Osteoblast (primary cell): ENCODE data around the gene ZC3H12C. TPM values are rescaled to one million over a fixed set of nuclear protein-coding genes. Genes with fewer than 3 reads are reported as not detected.
A peak's percentile ranks its signal among the peaks of the same experiment; 100 is the strongest.

Source experiments
- DNase-seq: peaks from one replicate; pipeline ENCODE4 v3.0.0; 2011; ENCODE audit warnings: low spot score, mixed read lengths; ENCODE audit not compliant: insufficient read length; ENCODE audit errors: missing footprints
- H2AFZ ChIP-seq: 2 replicates; pipeline ENCODE4 v1.6.0; 2011; ENCODE audit warnings: mild to moderate bottlenecking, low read length
- H3K27ac ChIP-seq: 2 replicates; pipeline ENCODE4 v1.5.1; 2011; ENCODE audit warnings: mild to moderate bottlenecking, low read depth, low read length, moderate library complexity
- H3K27me3 ChIP-seq: 2 replicates; pipeline ENCODE4 v1.6.0; 2012; ENCODE audit warnings: mild to moderate bottlenecking, control low read depth, inconsistent platforms, low read length, moderate library complexity; ENCODE audit not compliant: insufficient read depth
- H3K36me3 ChIP-seq: 2 replicates; pipeline ENCODE4 v1.5.1; 2011; ENCODE audit warnings: mild to moderate bottlenecking, low read length, control low read depth, moderate library complexity; ENCODE audit not compliant: insufficient read depth
- H3K4me1 ChIP-seq: 2 replicates; pipeline ENCODE4 v1.5.1; 2011; ENCODE audit warnings: mild to moderate bottlenecking, low read length, control low read depth, moderate library complexity; ENCODE audit not compliant: insufficient read depth
- H3K4me2 ChIP-seq: 2 replicates; pipeline ENCODE4 v1.6.0; 2011; ENCODE audit warnings: mild to moderate bottlenecking, low read length; ENCODE audit not compliant: insufficient read depth
- H3K4me3 ChIP-seq: fragments of 200-600 bp; sonication (generic); 3 replicates; pipeline ENCODE4 v1.5.1; 2012; ENCODE audit warnings: mild to moderate bottlenecking, low read length, inconsistent platforms; ENCODE audit not compliant: insufficient read depth
- H3K79me2 ChIP-seq: 2 replicates; pipeline ENCODE4 v1.6.0; 2012; ENCODE audit warnings: mild to moderate bottlenecking, low read length, control low read depth, inconsistent platforms; ENCODE audit not compliant: insufficient read depth
- H3K9me3 ChIP-seq: 2 replicates; pipeline ENCODE4 v1.5.1; 2011; ENCODE audit warnings: low read depth, low read length, control low read depth
- H4K20me1 ChIP-seq: 2 replicates; pipeline ENCODE4 v1.6.0; 2012; ENCODE audit warnings: mild to moderate bottlenecking, low read length, control low read depth; ENCODE audit not compliant: insufficient read depth
- CTCF ChIP-seq: IDR thresholded peaks from 2 replicates; pipeline ENCODE4 v1.5.1; 2011; ENCODE audit warnings: mild to moderate bottlenecking, low read depth, low read length, moderate library complexity; ENCODE audit errors: extremely low read depth
- total RNA-seq: library from RNA; depleted of rRNA; stranded (reverse); fragments of >200 nt; gene quantifications from 2 replicates; pipeline ENCODE4 v1.2.3, GENCODE V29; 2012

Gene ZC3H12C
- total RNA-seq, 1 donor, result 10.5 TPM

GRCh38 chr11:110158317-110159200 lies 65.4 kb downstream of the ZC3H12C start:
- Histone ChIP-seq H2AFZ (no peak overlapping the region), H3K9me3 (no peaks in the 10 kb centered on the region), H4K20me1 (no peaks in the 10 kb centered on the region), H3K4me1 (no peaks in the 10 kb centered on the region), H3K79me2 (no peaks in the 10 kb centered on the region), H3K4me3 (no peak overlapping the region), H3K36me3 (no peaks in the 10 kb centered on the region), H3K27ac (no peak overlapping the region), H3K27me3 (no peaks in the 10 kb centered on the region), H3K4me2 (no peak overlapping the region)
- no peak for DNase-seq
- no peak for TF ChIP-seq CTCF

DNA sequence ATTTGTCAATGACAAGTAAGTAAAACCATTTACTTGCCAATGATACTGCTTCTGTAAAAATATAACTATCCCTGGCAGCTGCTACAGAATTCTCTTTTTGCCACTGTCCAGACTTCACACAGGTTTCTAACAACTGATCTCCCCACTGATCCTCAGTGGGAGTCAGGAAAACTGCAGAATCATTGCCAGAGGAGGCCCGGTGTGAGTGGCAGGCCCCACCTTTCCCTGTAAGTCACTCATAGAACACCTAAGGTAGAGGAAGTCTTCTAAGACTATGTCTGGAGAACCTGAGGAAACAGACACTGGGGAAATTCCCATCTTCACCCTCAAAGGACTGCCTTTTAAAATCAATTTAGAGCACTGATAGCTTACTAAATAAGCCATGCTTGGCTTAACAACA lies 66.3 kb downstream of the ZC3H12C start:
- Histone ChIP-seq H3K4me1 (no peaks in the 10 kb centered on the region), H3K79me2 (no peaks in the 10 kb centered on the region), H2AFZ (no peak overlapping the region), H3K4me2 (no peak overlapping the region), H4K20me1 (no peaks in the 10 kb centered on the region), H3K36me3 (peaks cover 4% of the 10 kb centered on the region), H3K27ac (peak overlapping the region; percentile 8), H3K4me3 (no peak overlapping the region), H3K27me3 (no peaks in the 10 kb centered on the region), H3K9me3 (no peaks in the 10 kb centered on the region)
- no peak for DNase-seq
- no peak for TF ChIP-seq CTCF

DNA sequence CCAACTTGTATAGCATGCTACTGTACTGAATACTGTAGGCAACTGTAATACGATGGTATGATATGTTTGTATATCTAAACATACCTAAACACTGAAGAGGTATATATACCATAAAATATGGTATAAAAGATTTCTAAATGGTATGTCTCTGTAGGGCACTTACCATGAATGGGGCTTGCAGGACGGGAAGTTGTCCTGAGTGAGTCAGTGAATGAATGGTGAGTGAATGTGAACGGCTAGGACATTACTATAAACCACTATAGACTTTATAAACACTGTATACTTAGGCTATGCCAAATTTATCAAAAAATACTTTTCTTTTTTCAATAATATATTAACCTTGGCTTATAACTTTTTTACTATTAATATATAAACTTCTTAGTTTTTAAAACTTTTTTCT lies 66.8 kb downstream of the ZC3H12C start:
- Histone ChIP-seq H3K36me3 (peaks cover 9% of the 10 kb centered on the region), H3K79me2 (no peaks in the 10 kb centered on the region), H2AFZ (no peak overlapping the region), H4K20me1 (no peaks in the 10 kb centered on the region), H3K4me3 (no peak overlapping the region), H3K9me3 (no peaks in the 10 kb centered on the region), H3K27ac (no peak overlapping the region), H3K4me2 (no peak overlapping the region), H3K27me3 (no peaks in the 10 kb centered on the region), H3K4me1 (no peaks in the 10 kb centered on the region)
- no peak for DNase-seq
- TF ChIP-seq CTCF, result no peak

DNA sequence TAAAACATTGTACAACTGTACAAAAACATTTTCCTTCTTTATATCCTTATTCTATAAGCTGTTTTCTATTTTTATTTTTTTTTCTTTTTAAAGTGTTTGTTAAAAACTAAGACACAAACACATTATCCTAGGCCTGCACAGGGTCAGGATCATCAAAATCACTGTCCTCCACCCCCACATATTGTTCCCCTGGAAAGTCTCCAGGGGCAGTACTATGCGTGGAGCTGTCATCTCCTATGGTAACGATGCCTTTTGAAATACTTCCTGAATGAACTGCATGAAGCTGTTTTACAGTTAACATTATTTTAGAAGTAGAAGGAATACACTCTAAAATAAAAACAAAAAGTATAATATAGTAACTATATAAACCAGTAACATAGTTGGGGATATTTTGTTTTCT lies 67.2 kb downstream of the ZC3H12C start:
- H3K4me2 ChIP-seq, result no peak overlapping the region
- no peak overlapping the region for H2AFZ ChIP-seq
- no peak for TF ChIP-seq CTCF
- H3K27ac ChIP-seq, result no peak overlapping the region
- no peak for DNase-seq
- no peaks in the 10 kb centered on the region for H4K20me1 ChIP-seq
- no peaks in the 10 kb centered on the region for H3K9me3 ChIP-seq
- no peaks in the 10 kb centered on the region for H3K4me1 ChIP-seq
- no peak overlapping the region for H3K4me3 ChIP-seq
- peaks cover 14% of the 10 kb centered on the region for H3K36me3 ChIP-seq
- no peaks in the 10 kb centered on the region for H3K27me3 ChIP-seq
- H3K79me2 ChIP-seq, result no peaks in the 10 kb centered on the region
